Raji (cell line): ENCODE data around the gene CKM.

Experiments used
- POLR2A ChIP-seq: IDR thresholded peaks from 2 replicates; pipeline ENCODE4 v1.6.1; 2011; ENCODE audit warnings: low read depth, low read length, control low read depth; ENCODE audit not compliant: insufficient read depth

The CKM gene

GRCh38 chr19:45279587-45280192 lies 43.0 kb downstream of the CKM start:
- no peak for TF ChIP-seq POLR2A

GRCh38 chr19:45278087-45278486 lies 44.6 kb downstream of the CKM start:
- no peak for TF ChIP-seq POLR2A

DNA sequence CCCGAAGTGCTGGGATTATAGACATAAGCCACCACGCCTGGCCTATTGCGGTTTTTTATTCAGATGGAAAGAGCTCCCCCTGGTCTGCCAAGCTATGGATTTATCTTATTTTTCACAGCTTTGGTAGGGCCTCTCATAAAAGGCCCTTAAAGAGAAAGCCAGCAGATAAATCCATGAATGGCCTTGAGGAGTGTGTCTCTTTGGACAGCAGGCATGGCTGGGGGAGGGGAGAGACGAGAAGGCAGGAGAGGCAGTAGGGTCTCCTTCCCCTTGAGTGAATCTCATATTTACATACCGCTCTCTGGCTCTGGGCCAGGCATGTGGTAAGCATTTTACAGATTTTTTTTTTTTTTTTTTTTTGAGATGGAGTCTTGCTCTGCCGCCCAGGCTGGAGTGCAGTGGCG lies 46.4 kb downstream of the CKM start:
- TF ChIP-seq POLR2A: no peak

GRCh38 chr19:45275370-45275971 lies 47.2 kb downstream of the CKM start:
- no peak for TF ChIP-seq POLR2A

- TF ChIP-seq POLR2A: no peak
Measured at GRCh38 chr19:45273521-45273855, 49.2 kb downstream of the CKM start.

DNA sequence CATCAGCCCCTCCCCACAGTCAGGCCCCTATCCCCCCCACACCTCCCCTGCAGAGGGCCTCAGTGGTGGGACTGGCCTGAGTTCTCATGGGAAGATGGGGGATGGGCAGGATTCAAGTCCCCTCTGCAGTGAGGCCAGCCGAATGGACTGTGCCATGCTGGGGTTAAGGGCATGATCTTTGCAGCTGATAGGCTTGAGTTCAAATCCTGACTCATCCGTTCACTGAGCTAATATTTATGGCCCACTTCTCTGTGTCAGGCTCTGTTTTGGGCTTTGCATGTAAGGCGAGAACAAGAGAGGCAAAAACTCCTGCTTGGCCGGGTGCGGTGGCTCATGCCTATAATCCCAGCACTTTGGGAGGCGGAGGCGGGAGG lies 51.0 kb downstream of the CKM start:
- TF ChIP-seq POLR2A: no peak

DNA sequence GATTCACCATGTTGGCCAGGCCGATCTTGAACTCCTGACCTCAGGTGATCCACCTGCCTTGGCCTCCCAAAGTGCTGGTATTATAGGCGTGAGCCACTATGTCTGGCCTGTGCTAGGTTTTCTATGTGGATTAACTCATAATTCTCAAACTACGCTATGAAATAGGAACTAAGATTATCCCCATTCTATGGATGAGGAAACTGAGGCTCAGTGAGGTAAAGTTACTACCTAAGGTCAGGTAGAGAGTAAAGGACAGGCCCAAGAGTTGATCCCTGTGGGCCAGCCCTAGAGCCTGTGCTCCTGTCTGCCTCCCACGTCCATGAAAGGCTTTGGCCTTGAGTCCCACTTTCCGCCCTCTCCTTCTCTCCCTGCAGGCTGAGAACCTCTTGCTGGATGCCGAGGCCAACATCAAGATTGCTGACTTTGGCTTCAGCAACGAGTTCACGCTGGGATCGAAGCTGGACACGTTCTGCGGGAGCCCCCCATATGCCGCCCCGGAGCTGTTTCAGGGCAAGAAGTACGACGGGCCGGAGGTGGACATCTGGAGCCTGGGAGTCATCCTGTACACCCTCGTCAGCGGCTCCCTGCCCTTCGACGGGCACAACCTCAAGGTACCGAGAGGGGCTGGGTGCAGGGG lies 51.5 kb downstream of the CKM start:
- TF ChIP-seq POLR2A: no peak

- TF ChIP-seq POLR2A: no peak
Measured at GRCh38 chr19:45267296-45267695, 55.4 kb downstream of the CKM start.

DNA sequence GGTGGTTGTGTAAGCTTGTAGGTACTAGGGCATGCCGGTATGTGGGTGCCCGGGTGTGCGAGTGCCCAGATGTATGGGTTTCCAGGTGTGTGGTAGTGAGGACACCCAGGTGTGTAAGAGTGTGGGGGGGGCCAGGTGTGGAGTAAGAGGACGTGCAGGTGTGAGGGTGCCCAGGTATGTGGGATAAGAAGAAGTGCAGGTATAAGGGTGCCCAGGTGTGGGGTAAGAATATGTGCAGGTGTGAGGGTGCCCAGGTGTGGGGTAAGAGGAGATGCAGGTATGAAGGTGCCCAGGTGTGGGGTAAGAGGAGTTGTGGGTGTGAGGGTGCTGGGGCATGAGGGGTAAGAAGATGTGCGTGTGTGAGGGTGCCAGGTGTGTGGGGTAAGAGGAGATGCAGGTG lies 57.3 kb downstream of the CKM start:
- no peak for TF ChIP-seq POLR2A

DNA sequence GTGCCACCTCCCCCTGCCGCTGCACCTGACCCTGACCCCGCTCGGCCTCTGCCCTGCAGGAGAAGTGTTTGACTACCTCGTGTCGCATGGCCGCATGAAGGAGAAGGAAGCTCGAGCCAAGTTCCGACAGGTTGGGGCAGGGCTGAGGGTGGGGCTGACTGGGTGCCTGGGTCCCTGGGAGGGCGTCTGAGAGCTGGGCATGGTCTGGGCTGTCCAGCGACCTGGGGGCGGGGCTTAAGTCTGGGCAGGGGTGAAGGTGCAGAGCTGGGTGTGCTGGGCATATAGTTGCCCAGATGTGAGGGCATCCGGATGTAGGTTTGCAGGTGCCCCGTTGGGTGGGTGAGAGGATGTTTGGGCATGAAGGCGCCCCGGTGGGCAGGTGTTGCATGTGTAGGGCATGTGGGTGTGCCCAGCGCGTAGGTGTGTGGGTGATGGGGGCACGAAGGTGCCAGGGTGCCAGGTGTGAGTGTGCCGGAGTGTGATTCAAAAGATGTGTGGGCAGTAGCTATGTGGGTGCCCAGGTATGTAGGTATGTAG lies 57.8 kb downstream of the CKM start:
- no peak for TF ChIP-seq POLR2A

DNA sequence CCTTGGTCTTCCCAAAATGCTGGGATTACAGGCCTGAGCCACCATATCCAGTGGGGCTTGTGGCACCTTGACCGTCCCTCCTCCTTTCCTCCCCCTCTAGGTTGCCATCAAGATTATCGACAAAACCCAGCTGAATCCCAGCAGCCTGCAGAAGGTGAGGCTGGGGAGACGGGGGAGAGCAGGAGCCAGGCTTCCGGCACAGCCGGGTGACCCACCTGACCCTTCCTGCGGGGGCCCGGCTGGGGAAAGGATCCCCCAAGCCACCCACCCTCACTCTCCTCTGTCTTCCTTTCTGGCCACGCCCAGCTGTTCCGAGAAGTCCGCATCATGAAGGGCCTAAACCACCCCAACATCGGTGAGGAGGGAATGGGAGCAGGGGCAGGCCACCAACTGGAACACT lies 59.7 kb downstream of the CKM start:
- no peak for TF ChIP-seq POLR2A

DNA sequence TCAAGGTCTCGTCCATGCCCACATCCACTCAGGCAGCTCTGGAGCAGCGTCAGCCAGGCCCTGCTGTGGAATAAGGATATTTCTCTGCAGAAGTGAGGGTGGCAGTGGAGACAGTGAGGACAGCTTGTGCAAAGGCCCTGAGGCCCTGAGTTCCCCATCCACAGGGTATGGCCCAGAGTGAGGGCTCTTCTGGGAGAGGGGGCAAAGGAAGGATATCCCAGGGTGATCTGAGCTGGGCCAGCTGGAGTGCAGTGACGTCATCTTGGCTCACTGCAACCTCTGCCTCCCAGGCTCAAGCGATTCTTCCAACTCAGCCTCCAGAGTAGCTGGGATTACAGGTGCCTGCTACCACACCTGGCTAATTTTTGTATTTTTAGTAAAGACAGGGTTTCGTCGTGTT lies 60.1 kb downstream of the CKM start:
- no peak for TF ChIP-seq POLR2A

- no peak for TF ChIP-seq POLR2A
Measured at GRCh38 chr19:45258862-45259261, 63.8 kb downstream of the CKM start.

GRCh38 chr19:45256836-45257235 lies 65.8 kb downstream of the CKM start:
- TF ChIP-seq POLR2A: no peak
